GM12878 (cell line): ENCODE data around the gene ZNF474. TPM values are rescaled to one million over a fixed set of nuclear protein-coding genes. Genes with fewer than 3 reads are reported as not detected.

Source experiments
- ATAC-seq: fragments of 200-7000 bp; cut with Tn5 transposase; 3 replicates; pipeline ENCODE4 v1.9.1; 2020; ENCODE audit warnings: mild to moderate bottlenecking, moderate library complexity
- BruUV-seq: library from RNA; stranded (reverse); fragments of 400-500 nt; replicated peaks from 2 replicates; lab custom pipeline; 2021; lab: Mats Ljungman, UMichigan
- CTCF ChIA-PET: fragments of 300-600 bp; sonication (Branson Sonifier 250); formaldehyde crosslinking; extraction: SDS; loops from one replicate; lab custom pipeline; 2021; ENCODE audit warnings: inconsistent platforms; lab: Yijun Ruan, JAX
- POLR2A ChIA-PET: fragments of 350-600 bp; formaldehyde crosslinking; extraction: SDS; loops from one replicate; lab custom pipeline; 2021; ENCODE audit warnings: inconsistent platforms; lab: Charles Lee
- RAD21 ChIA-PET: fragments of 300-600 bp; sonication (Branson Sonifier 250); formaldehyde crosslinking; loops from one replicate; lab custom pipeline; 2023; ENCODE audit warnings: antibody characterized with exemption; ENCODE audit not compliant: unreplicated experiment; lab: Charles Lee
- SMC1A ChIA-PET: fragments of 300-600 bp; sonication (Branson Sonifier 250); formaldehyde crosslinking; loops from one replicate; lab custom pipeline; 2023; ENCODE audit not compliant: unreplicated experiment, uncharacterized antibody; lab: Charles Lee
- DNase-seq: peaks from one replicate; pipeline ENCODE4 v3.0.0-alpha.2; 2011; ENCODE audit warnings: low read depth, low spot score
- FAIRE-seq: peaks from 3 replicates; lab custom pipeline; 2011; peaks lifted over from hg19 to GRCh38; lab: Jason Lieb, UNC
- H2AFZ ChIP-seq: 2 replicates; pipeline ENCODE4 v1.6.0; 2011; ENCODE audit warnings: low read depth, low read length, control low read depth; ENCODE audit not compliant: control insufficient read depth
- H3K27ac ChIP-seq: 2 replicates; pipeline ENCODE4 v1.5.1; 2011; ENCODE audit warnings: control low read depth; ENCODE audit not compliant: control insufficient read depth, insufficient read depth
- H3K27me3 ChIP-seq, 2 experiments: replicated peaks in 1 of 2; 2 replicates each; pipeline versions ENCODE4 v1.6.0 to v1.6.1; 2011; ENCODE audit warnings: low read length in 1 of 2; ENCODE audit not compliant: control insufficient read depth in 2 of 2, insufficient read depth in 2 of 2
- H3K36me3 ChIP-seq, 2 experiments: 2 replicates each; pipeline ENCODE4 v1.5.1; 2011; ENCODE audit warnings: low read length in 1 of 2; ENCODE audit not compliant: control insufficient read depth in 2 of 2, insufficient read depth in 2 of 2
- H3K4me1 ChIP-seq: 2 replicates; pipeline ENCODE4 v1.6.1; 2011; ENCODE audit warnings: mild to moderate bottlenecking, low read length, moderate library complexity, mixed read lengths; ENCODE audit not compliant: control insufficient read depth, insufficient read depth
- H3K4me2 ChIP-seq: 2 replicates; pipeline ENCODE4 v1.6.0; 2011; ENCODE audit warnings: control low read depth; ENCODE audit not compliant: control insufficient read depth, insufficient read depth
- H3K4me3 ChIP-seq: fragments of 200-600 bp; sonication (generic); 2 replicates; pipeline ENCODE4 v1.5.1; 2016
- H3K79me2 ChIP-seq: 2 replicates; pipeline ENCODE4 v1.6.0; 2011; ENCODE audit warnings: low read length; ENCODE audit not compliant: control insufficient read depth, insufficient read depth
- H3K9ac ChIP-seq: 2 replicates; pipeline ENCODE4 v1.8.0; 2011; ENCODE audit warnings: low read length, control low read depth, mixed read lengths; ENCODE audit not compliant: control insufficient read depth, insufficient read depth
- H3K9me3 ChIP-seq: replicated peaks from 3 replicates; pipeline ENCODE4 v1.5.1; 2011; ENCODE audit warnings: mild to moderate bottlenecking, low read length; ENCODE audit not compliant: control insufficient read depth, insufficient read depth
- H4K20me1 ChIP-seq: 2 replicates; pipeline ENCODE4 v1.6.0; 2011; ENCODE audit not compliant: control insufficient read depth, insufficient read depth
- EP300 ChIP-seq, 2 experiments: fragments of 150-350 bp in 1 of 2; IDR thresholded peaks; 2 replicates each; pipeline ENCODE4 v1.6.1; 2011 to 2012; ENCODE audit warnings: low read depth in 2 of 2, low read length in 2 of 2, borderline replicate concordance in 1 of 2, improper control_type of control experiment in 1 of 2, inconsistent platforms in 1 of 2; ENCODE audit not compliant: control insufficient read depth in 1 of 2
- ETV6 ChIP-seq, 2 experiments: fragments of 450-650 bp in 1 of 2; IDR thresholded peaks in 1 of 2; conservative IDR thresholded peaks in 1 of 2; 2 replicates each; pipeline ENCODE4 v1.6.1; 2014; ENCODE audit warnings: antibody characterized with exemption in 1 of 2, borderline replicate concordance in 1 of 2, low read depth in 1 of 2, mild to moderate bottlenecking in 1 of 2, moderate library complexity in 1 of 2
- IKZF1 ChIP-seq: fragments of 450-650 bp; conservative IDR thresholded peaks from 2 replicates; pipeline ENCODE4 v1.6.1; 2017; ENCODE audit warnings: antibody characterized with exemption, mild to moderate bottlenecking
- IRF5 ChIP-seq: fragments of 450-650 bp; IDR thresholded peaks from 2 replicates; pipeline ENCODE4 v1.6.1; 2017; ENCODE audit warnings: borderline replicate concordance
- MTA3 ChIP-seq: IDR thresholded peaks from 2 replicates; pipeline ENCODE4 v1.6.1; 2012; ENCODE audit warnings: low read length, inconsistent platforms, borderline replicate concordance
- MYC ChIP-seq: IDR thresholded peaks from 2 replicates; pipeline ENCODE4 v1.6.1; 2011; ENCODE audit warnings: mild to moderate bottlenecking, low read length, moderate library complexity, inconsistent platforms; ENCODE audit not compliant: insufficient read depth, insufficient replicate concordance, insufficient read length, severe bottlenecking
- NFIC ChIP-seq: IDR thresholded peaks from 2 replicates; pipeline ENCODE4 v1.6.1; 2012; ENCODE audit warnings: low read depth, mild to moderate bottlenecking, inconsistent platforms, low read length, moderate library complexity
- NR2C2 ChIP-seq: IDR thresholded peaks from 2 replicates; pipeline ENCODE4 v1.6.1; 2011; ENCODE audit warnings: borderline replicate concordance, low read depth; ENCODE audit not compliant: control insufficient read depth, insufficient read length
- NR2F1 ChIP-seq: fragments of 450-650 bp; conservative IDR thresholded peaks from 2 replicates; pipeline ENCODE4 v1.6.1; 2017; ENCODE audit warnings: mild to moderate bottlenecking
- NRF1 ChIP-seq: conservative IDR thresholded peaks from 2 replicates; pipeline ENCODE4 v1.6.1; 2011; ENCODE audit warnings: mild to moderate bottlenecking, low read depth, low read length, improper control_type of control experiment
- PAX8 ChIP-seq: fragments of 450-650 bp; IDR thresholded peaks from 2 replicates; pipeline ENCODE4 v1.6.1; 2017; ENCODE audit warnings: mild to moderate bottlenecking, moderate library complexity
- PKNOX1 ChIP-seq: fragments of 450-650 bp; IDR thresholded peaks from 2 replicates; pipeline ENCODE4 v1.6.1; 2016; ENCODE audit warnings: mild to moderate bottlenecking
- SREBF2 ChIP-seq: IDR thresholded peaks from 2 replicates; pipeline ENCODE4 v1.6.1; 2012; ENCODE audit warnings: mild to moderate bottlenecking, low read length
- SUPT20H ChIP-seq: IDR thresholded peaks from 2 replicates; pipeline ENCODE4 v1.6.1; 2011; ENCODE audit warnings: low read depth, mild to moderate bottlenecking, low read length, moderate library complexity, borderline replicate concordance; ENCODE audit not compliant: control insufficient read depth
- TBL1XR1 ChIP-seq: IDR thresholded peaks from 2 replicates; pipeline ENCODE4 v1.6.1; 2012; ENCODE audit warnings: low read depth, low read length, improper control_type of control experiment
- WGBS: methylation state at CpG from one replicate; pipeline ENCODE4 v1.1.6; 2016; ENCODE audit warnings: low lambda C conversion rate; ENCODE audit not compliant: insufficient replicate concordance, insufficient coverage; ENCODE audit errors: missing lambda C conversion rate; 5-methylcytosine and 5-hydroxymethylcytosine counted together
- in situ Hi-C: fragments of 300-500 bp; cut with MboI; formaldehyde crosslinking; loops from 9 replicates; pipeline ENCODE4 v1.14.3; 2018; ENCODE audit warnings: mixed read lengths
- intact Hi-C: fragments of 100-400 bp; cut with micrococcal nuclease; formaldehyde crosslinking; loops from one replicate; pipeline ENCODE4 v1.14.2; 2022; ENCODE audit not compliant: unreplicated experiment
- polyA plus RNA-seq, 11 experiments: library from polyadenylated mRNA; depleted of rRNA in 4 of 11; unstranded in 6 of 11; stranded (reverse) in 5 of 11; fragments of >200 nt; fragmentation: Nextera tagmentation in 4 of 11; fragmentation: Illumina TruSeq in 1 of 11; extraction: Ambion mirVana in 4 of 11; extraction: Trizol in 1 of 11; gene quantifications; 1 replicate in 1 of 11; 2 replicates in 10 of 11; pipeline versions ENCODE4 v1.2.1 to v1.2.3, GENCODE V29; 2011 to 2016; ENCODE audit warnings: inconsistent platforms in 2 of 11, missing spikeins in 2 of 11, low read depth in 1 of 11
- total RNA-seq, 4 experiments: library from RNA; depleted of rRNA in 3 of 4; stranded (reverse); fragments of >200 nt in 3 of 4; fragmentation: Illumina TruSeq in 1 of 4; extraction: Trizol in 1 of 4; gene quantifications; 2 replicates each; pipeline versions ENCODE4 v1.2.1 to v1.2.3, GENCODE V29; 2013 to 2021
- TF ChIP-seq, protein P1 (sequence below): fragments of 150-350 bp; IDR thresholded peaks from 2 replicates; pipeline ENCODE4 v1.6.1; 2014; ENCODE audit warnings: mild to moderate bottlenecking, low read depth, low read length
- TF ChIP-seq, protein P2 (sequence below): fragments of 450-650 bp; formaldehyde crosslinking; IDR thresholded peaks from 2 replicates; pipeline ENCODE4 v1.5.0; 2022; ENCODE audit warnings: mild to moderate bottlenecking, missing genetic modification characterization

ZNF474 gene
- total and polyA plus RNA-seq, 10 of the 15 experiments (the other 5 are each of a cell fraction or from before 2014, with no cell fraction given): 0.06 to 0.97 (median 0.13) TPM; not detected in 3

DNA sequence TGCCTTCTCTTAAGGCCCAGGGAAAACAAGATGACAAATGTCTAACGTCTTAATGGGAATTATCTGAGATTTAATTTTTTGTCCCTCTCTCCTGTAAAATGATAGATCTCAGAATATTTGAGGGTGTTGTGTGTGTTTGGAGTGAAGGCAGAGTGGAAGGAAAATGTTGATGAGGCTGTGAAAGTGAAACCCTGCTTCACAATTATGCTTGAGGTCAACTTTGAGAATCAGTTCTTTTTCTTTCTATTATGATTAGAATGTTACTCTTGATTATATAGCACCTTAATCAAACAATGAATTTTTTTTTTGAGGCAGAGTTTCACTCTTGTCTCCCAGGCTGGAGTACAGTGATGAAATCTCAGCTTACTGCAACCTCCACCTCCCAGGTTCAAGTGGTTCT, 45.8 kb upstream of the ZNF474 start:
- ChIA-PET RAD21 (no interaction called here), POLR2A (no interaction called here), SMC1A (interaction anchor here (0.9 kb wide), 1 partner anchor 22 kb away, joined by 3 read pairs; no protein-coding TSS in a partner anchor), CTCF (no interaction called here)
- no peak for DNase-seq
- H3K9me3 ChIP-seq: no peaks in the 10 kb centered on the region
- no peak for FAIRE-seq
- BruUV-seq: no TSS peak
- no peak overlapping the region for H3K4me3 ChIP-seq
- no peaks in the 10 kb centered on the region for H3K79me2 ChIP-seq
- no peaks in the 10 kb centered on the region for H3K4me1 ChIP-seq
- H3K9ac ChIP-seq: no peak overlapping the region
- H2AFZ ChIP-seq: no peak overlapping the region
- H3K36me3 ChIP-seq: no peaks in the 10 kb centered on the region
- no peak overlapping the region for H3K27ac ChIP-seq
- peak; percentile 66 for ATAC-seq
- H4K20me1 ChIP-seq: no peaks in the 10 kb centered on the region
- 0 out of 2 replicates have a peak overlapping the region, but pooled peaks have one; percentile 7 for H3K4me2 ChIP-seq
- intact Hi-C loops: no loop called here
- no peaks in the 10 kb centered on the region for H3K27me3 ChIP-seq
- 25% methylated on average over 1 of the region's 1 CpG for WGBS
- in situ Hi-C loops: no loop called here
- TF ChIP-seq IKZF1 (no peak), NR2C2 (no peak), EP300 (IDR thresholded peaks at IDR 0.05; ENCODE audit: borderline replicate concordance in 1 of 2, control insufficient read depth in 1 of 2, low read depth in 2 of 2, low read length in 2 of 2) (no peak), NFIC (no peak), PAX8 (no peak), MTA3 (no peak), SREBF2 (no peak), TBL1XR1 (no peak), NR2F1 (no peak), NRF1 (no peak), MYC (no peak), PKNOX1 (no peak), SUPT20H (no peak), ETV6 (conservative IDR thresholded peaks at IDR 0.05 in 1 of 2, IDR thresholded peaks at IDR 0.05 in 1 of 2; ENCODE audit: borderline replicate concordance in 1 of 2, low read depth in 1 of 2) (no peak), IRF5 (no peak)
- TF ChIP-seq, protein P1, sequence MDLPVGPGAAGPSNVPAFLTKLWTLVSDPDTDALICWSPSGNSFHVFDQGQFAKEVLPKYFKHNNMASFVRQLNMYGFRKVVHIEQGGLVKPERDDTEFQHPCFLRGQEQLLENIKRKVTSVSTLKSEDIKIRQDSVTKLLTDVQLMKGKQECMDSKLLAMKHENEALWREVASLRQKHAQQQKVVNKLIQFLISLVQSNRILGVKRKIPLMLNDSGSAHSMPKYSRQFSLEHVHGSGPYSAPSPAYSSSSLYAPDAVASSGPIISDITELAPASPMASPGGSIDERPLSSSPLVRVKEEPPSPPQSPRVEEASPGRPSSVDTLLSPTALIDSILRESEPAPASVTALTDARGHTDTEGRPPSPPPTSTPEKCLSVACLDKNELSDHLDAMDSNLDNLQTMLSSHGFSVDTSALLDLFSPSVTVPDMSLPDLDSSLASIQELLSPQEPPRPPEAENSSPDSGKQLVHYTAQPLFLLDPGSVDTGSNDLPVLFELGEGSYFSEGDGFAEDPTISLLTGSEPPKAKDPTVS: no peak
- TF ChIP-seq, protein P2, sequence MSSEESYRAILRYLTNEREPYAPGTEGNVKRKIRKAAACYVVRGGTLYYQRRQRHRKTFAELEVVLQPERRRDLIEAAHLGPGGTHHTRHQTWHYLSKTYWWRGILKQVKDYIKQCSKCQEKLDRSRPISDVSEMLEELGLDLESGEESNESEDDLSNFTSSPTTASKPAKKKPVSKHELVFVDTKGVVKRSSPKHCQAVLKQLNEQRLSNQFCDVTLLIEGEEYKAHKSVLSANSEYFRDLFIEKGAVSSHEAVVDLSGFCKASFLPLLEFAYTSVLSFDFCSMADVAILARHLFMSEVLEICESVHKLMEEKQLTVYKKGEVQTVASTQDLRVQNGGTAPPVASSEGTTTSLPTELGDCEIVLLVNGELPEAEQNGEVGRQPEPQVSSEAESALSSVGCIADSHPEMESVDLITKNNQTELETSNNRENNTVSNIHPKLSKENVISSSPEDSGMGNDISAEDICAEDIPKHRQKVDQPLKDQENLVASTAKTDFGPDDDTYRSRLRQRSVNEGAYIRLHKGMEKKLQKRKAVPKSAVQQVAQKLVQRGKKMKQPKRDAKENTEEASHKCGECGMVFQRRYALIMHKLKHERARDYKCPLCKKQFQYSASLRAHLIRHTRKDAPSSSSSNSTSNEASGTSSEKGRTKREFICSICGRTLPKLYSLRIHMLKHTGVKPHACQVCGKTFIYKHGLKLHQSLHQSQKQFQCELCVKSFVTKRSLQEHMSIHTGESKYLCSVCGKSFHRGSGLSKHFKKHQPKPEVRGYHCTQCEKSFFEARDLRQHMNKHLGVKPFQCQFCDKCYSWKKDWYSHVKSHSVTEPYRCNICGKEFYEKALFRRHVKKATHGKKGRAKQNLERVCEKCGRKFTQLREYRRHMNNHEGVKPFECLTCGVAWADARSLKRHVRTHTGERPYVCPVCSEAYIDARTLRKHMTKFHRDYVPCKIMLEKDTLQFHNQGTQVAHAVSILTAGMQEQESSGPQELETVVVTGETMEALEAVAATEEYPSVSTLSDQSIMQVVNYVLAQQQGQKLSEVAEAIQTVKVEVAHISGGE (CRISPR knock-in tag): no peak
